BLaER1 treated with 17β-estradiol and CSF1 and Interleukin-3, amounts not matched to agents 10 nM and 100 nM (cell line): ENCODE measurements around the gene HK2.

Source experiments
- H3K27ac ChIP-seq, 11 experiments: shearing (Covaris generic); formaldehyde crosslinking; 2 replicates each; pipeline ENCODE4 v1.8.1; 2022
- H3K27me3 ChIP-seq, 11 experiments: shearing (Covaris generic); formaldehyde crosslinking; 2 replicates each; pipeline ENCODE4 v1.8.1; 2022
- H3K36me3 ChIP-seq, 11 experiments: shearing (Covaris generic); formaldehyde crosslinking; 2 replicates each; pipeline ENCODE4 v1.8.1; 2022
- H3K4me1 ChIP-seq, 10 experiments: shearing (Covaris generic); formaldehyde crosslinking; 2 replicates each; pipeline ENCODE4 v1.8.1; 2022
- H3K4me2 ChIP-seq, 11 experiments: shearing (Covaris generic); formaldehyde crosslinking; 2 replicates each; pipeline ENCODE4 v1.8.1; 2022
- H3K4me3 ChIP-seq, 10 experiments: shearing (Covaris generic); formaldehyde crosslinking; 2 replicates each; pipeline ENCODE4 v1.8.1; 2022
- H3K9ac ChIP-seq, 11 experiments: shearing (Covaris generic); formaldehyde crosslinking; 2 replicates each; pipeline ENCODE4 v1.8.1; 2022
- H3K9me3 ChIP-seq, 11 experiments: shearing (Covaris generic); formaldehyde crosslinking; replicated peaks in 1 of 11; 2 replicates each; pipeline ENCODE4 v1.8.1; 2022
- H4K20me1 ChIP-seq, 11 experiments: shearing (Covaris generic); formaldehyde crosslinking; 2 replicates each; pipeline ENCODE4 v1.8.1; 2022
- Cebpa-rat ChIP-seq, 11 experiments: shearing (Covaris generic); IDR thresholded peaks; 2 replicates each; pipeline ENCODE4 v1.8.1; 2022

The HK2 gene

DNA sequence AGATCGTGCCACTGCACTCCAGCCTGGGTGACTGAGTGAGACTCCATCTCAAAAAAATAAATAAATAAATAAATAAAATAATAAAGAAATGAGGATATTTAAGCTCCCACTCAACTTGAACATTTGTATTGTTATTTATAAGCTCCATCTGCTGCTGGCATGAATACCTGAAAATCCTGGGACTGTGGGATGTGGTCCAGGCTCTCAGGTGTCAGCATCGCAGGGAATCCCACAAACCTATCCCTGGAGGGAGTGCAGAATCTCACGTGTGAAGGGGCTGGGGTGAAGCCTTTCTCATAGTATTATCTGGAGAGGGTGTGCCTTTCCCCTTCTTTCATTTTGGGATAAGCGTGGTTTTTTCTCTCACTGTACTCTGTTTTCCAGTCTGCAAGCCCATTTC, 77.1 kb downstream of the HK2 start:
- no peak for TF ChIP-seq Cebpa-rat (IDR thresholded peaks at IDR 0.05)
- H3K4me3 ChIP-seq, result no peak overlapping the region
- H3K27me3 ChIP-seq, result no peaks in the 10 kb centered on the region
- H3K9me3 ChIP-seq, result peaks cover 0 to 21% (median 10%) of the 10 kb centered on the region in 11 experiments; a peak in 14 of 22 replicates
- H3K36me3 ChIP-seq, result no peaks in the 10 kb centered on the region
- H3K4me1 ChIP-seq, result peaks cover 4 to 11% (median 9%) of the 10 kb centered on the region in 10 experiments; a peak in 16 of 20 replicates
- no peaks in the 10 kb centered on the region for H4K20me1 ChIP-seq
- no peak overlapping the region for H3K4me2 ChIP-seq
- no peak overlapping the region for H3K27ac ChIP-seq
- H3K9ac ChIP-seq, result no peak overlapping the region

DNA sequence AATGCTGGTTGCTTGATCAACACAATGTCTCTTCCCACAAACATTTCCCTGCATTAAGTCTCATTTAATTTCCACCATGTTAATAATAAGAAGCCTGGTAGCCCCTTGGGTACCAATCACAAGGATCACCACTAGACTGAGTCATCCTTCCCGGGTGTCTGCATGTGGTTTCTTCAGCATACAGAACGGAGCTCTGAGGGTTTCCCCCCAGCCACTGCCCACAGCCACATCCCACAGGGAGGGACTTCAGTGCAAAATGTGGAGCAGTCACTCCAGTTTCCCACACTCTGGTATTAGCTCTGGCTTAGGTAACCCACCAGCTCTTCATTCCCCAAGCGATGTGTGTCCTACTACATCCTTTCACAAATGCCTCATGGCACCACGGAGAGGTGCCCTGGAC, 81.8 kb downstream of the HK2 start:
- Histone ChIP-seq H3K4me2 (peak overlapping the region; percentile 13 to 60 (median 46); a peak in 19 of 22 replicates), H3K27ac (no peak overlapping the region), H3K9ac (no peak overlapping the region), H3K4me1 (peaks cover 4 to 24% (median 12%) of the 10 kb centered on the region in 10 experiments; a peak in 16 of 20 replicates), H3K27me3 (no peaks in the 10 kb centered on the region), H3K9me3 (0 out of 22 replicates have a peak, but pooled peaks cover 0 to 2% (median 0%) of the 10 kb centered on the region in 11 experiments), H3K36me3 (no peaks in the 10 kb centered on the region), H4K20me1 (no peaks in the 10 kb centered on the region), H3K4me3 (no peak overlapping the region)
- no peak for TF ChIP-seq Cebpa-rat (IDR thresholded peaks at IDR 0.05)

DNA sequence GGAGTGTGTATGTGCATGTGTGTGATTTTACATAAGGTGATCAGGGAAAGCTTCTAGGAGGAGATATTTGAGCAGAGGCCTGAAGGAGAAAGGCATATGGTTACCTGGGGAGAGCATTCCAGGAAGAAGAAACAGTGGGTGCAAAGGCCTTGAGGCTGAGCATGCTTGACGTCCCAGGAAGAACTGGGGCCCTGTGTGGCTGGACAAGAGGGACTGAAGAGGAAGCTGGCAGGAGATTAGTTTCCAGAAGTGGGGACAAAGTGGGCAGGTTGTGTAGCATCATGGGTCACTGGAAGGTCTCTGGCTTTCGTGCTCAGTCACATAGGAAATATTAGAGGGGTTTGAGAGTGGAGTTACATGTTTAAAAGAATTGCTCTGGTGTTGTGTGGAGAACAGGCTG, 82.5 kb downstream of the HK2 start:
- H4K20me1 ChIP-seq, result no peaks in the 10 kb centered on the region
- H3K4me2 ChIP-seq, result peak overlapping the region in 5 of 11 experiments; percentile 25 to 58 (median 54); a peak in 7 of 22 replicates
- H3K9ac ChIP-seq, result no peak overlapping the region
- peaks cover 4 to 30% (median 14%) of the 10 kb centered on the region in 10 experiments; a peak in 17 of 20 replicates for H3K4me1 ChIP-seq
- TF ChIP-seq Cebpa-rat (IDR thresholded peaks at IDR 0.05), result no peak
- no peaks in the 10 kb centered on the region for H3K36me3 ChIP-seq
- peaks cover 0 to 8% (median 0%) of the 10 kb centered on the region in 11 experiments; a peak in 4 of 22 replicates for H3K9me3 ChIP-seq
- H3K4me3 ChIP-seq, result no peak overlapping the region
- H3K27me3 ChIP-seq, result no peaks in the 10 kb centered on the region
- no peak overlapping the region for H3K27ac ChIP-seq

GRCh38 chr2:74917702-74918619, 84.0 kb downstream of the HK2 start:
- TF ChIP-seq Cebpa-rat (IDR thresholded peaks at IDR 0.05), result no peak
- no peak overlapping the region for H3K9ac ChIP-seq
- peaks cover 0 to 14% (median 0%) of the 10 kb centered on the region in 11 experiments; a peak in 5 of 22 replicates for H3K9me3 ChIP-seq
- H3K4me2 ChIP-seq, result no peak overlapping the region
- no peaks in the 10 kb centered on the region for H4K20me1 ChIP-seq
- H3K27me3 ChIP-seq, result no peaks in the 10 kb centered on the region
- peaks cover 14 to 46% (median 28%) of the 10 kb centered on the region in 10 experiments for H3K4me1 ChIP-seq
- H3K36me3 ChIP-seq, result no peaks in the 10 kb centered on the region
- no peak overlapping the region for H3K4me3 ChIP-seq
- H3K27ac ChIP-seq, result no peak overlapping the region

DNA sequence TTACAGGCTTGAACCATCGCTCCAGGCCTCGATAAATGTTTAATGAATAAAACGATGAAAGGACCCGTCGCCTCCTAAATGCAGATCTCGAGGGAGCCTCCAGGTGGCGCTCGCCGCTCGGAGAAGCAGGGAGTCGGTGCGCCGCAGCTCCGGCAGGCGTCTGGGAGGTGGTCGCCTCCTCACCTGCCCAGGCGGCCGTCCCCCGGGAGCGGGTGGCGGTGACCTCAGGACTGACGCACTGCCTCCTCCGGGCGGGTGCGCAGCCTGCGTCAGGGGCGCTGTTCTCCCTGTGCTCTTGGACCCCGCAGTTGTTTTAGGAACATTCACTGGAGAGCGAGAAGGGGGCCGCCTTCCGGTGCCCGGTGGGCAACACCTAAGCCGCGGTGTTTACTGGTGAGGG, 85.9 kb downstream of the HK2 start:
- Histone ChIP-seq H3K27me3 (no peaks in the 10 kb centered on the region), H3K9me3 (peaks cover 0 to 14% (median 0%) of the 10 kb centered on the region in 11 experiments; a peak in 5 of 22 replicates), H3K4me2 (peak overlapping the region; percentile 55 to 93 (median 77)), H4K20me1 (no peaks in the 10 kb centered on the region), H3K4me1 (peaks cover 21 to 62% (median 47%) of the 10 kb centered on the region in 10 experiments), H3K27ac (no peak overlapping the region), H3K4me3 (peak overlapping the region in 6 of 10 experiments; percentile 30 to 61 (median 46); a peak in 11 of 20 replicates), H3K9ac (peak overlapping the region in 4 of 11 experiments; percentile 16 to 50 (median 36); a peak in 4 of 22 replicates), H3K36me3 (no peaks in the 10 kb centered on the region)
- no peak for TF ChIP-seq Cebpa-rat (IDR thresholded peaks at IDR 0.05)

- no peak overlapping the region for H3K4me3 ChIP-seq
- peaks cover 15 to 55% (median 35%) of the 10 kb centered on the region in 10 experiments for H3K4me1 ChIP-seq
- peak overlapping the region in 6 of 11 experiments; percentile 69 to 85 (median 78); a peak in 8 of 22 replicates for H3K27ac ChIP-seq
- H3K36me3 ChIP-seq, result no peaks in the 10 kb centered on the region
- H3K4me2 ChIP-seq, result peak overlapping the region in 7 of 11 experiments; percentile 54 to 86 (median 75); a peak in 11 of 22 replicates
- no peak overlapping the region for H3K9ac ChIP-seq
- peaks cover 0 to 14% (median 0%) of the 10 kb centered on the region in 11 experiments; a peak in 5 of 22 replicates for H3K9me3 ChIP-seq
- no peaks in the 10 kb centered on the region for H4K20me1 ChIP-seq
- TF ChIP-seq Cebpa-rat (IDR thresholded peaks at IDR 0.05), result no peak
- no peaks in the 10 kb centered on the region for H3K27me3 ChIP-seq
Observed at GRCh38 chr2:74921236-74921736, 87.4 kb downstream of the HK2 start.

- H3K27ac ChIP-seq, result peak overlapping the region in 10 of 11 experiments; percentile 20 to 85 (median 70); a peak in 17 of 22 replicates
- peaks cover 0 to 14% (median 0%) of the 10 kb centered on the region in 11 experiments; a peak in 5 of 22 replicates for H3K9me3 ChIP-seq
- no peaks in the 10 kb centered on the region for H3K27me3 ChIP-seq
- H3K9ac ChIP-seq, result peak overlapping the region in 8 of 11 experiments; percentile 18 to 66 (median 50); a peak in 10 of 22 replicates
- H3K4me2 ChIP-seq, result peak overlapping the region; percentile 54 to 86 (median 68)
- H3K4me1 ChIP-seq, result peaks cover 15 to 51% (median 34%) of the 10 kb centered on the region in 10 experiments
- H4K20me1 ChIP-seq, result no peaks in the 10 kb centered on the region
- H3K4me3 ChIP-seq, result peak overlapping the region in 2 of 10 experiments; percentile 4 to 29; a peak in 1 of 20 replicates
- peak in 6 of 11 experiments; percentile 33 to 77 (median 58); a peak in 8 of 22 replicates for TF ChIP-seq Cebpa-rat (IDR thresholded peaks at IDR 0.05)
- H3K36me3 ChIP-seq, result no peaks in the 10 kb centered on the region; a peak in 1 of 22 replicates
Observed at GRCh38 chr2:74922592-74923227, 88.8 kb downstream of the HK2 start.

DNA sequence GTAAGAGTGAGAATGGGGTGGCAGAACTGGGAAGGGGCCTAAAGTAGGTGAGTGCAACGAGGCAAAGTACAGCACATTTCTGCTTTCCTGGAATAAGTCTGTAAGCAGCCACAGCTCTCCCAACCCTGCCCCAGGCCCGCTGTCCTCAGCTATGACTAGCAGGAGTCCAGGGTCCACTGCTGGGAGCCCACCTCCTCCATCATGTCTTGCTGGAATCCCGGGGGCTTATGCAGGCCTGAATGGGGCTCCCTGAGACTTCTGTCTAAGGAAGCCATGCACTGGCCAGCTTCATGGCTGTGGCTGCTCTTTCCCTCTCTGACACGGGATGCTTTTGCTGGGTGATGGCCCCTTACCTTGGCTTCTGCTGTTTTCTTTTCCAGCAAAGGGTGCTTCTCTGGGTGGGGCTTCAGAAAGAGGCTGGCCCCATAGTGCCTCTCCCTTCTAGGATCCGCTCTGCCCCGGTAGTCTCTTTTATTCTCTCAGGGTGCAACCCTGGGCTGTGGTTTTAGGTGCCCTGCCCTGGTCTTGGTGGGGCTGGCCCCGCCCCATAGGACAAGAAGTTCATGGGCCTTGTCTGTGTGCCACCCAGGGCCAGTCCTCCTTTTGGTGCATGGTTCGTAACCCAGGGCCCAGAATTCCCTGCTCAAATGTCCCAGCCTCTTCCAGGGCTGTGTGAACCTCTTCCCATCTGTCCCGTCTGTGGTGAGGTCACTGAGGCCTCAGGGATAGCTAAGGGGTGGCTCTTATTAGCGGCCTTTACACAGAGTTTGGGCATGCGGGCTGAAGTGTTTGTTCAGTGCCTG, 90.7 kb downstream of the HK2 start:
- Histone ChIP-seq H4K20me1 (no peaks in the 10 kb centered on the region), H3K36me3 (peaks cover 0 to 2% (median 0%) of the 10 kb centered on the region in 11 experiments; a peak in 5 of 22 replicates), H3K27ac (peak overlapping the region in 6 of 11 experiments; percentile 8 to 85 (median 62); a peak in 10 of 22 replicates), H3K27me3 (no peaks in the 10 kb centered on the region), H3K4me3 (no peak overlapping the region), H3K4me1 (peaks cover 15 to 51% (median 34%) of the 10 kb centered on the region in 10 experiments), H3K4me2 (peak overlapping the region in 6 of 11 experiments; percentile 9 to 78 (median 68); a peak in 11 of 22 replicates), H3K9me3 (peaks cover 0 to 14% (median 0%) of the 10 kb centered on the region in 11 experiments; a peak in 5 of 22 replicates), H3K9ac (no peak overlapping the region)
- no peak for TF ChIP-seq Cebpa-rat (IDR thresholded peaks at IDR 0.05)
